Sigmoid colon (tissue), 4 donors: ENCODE data around the gene FBLN2.

Source experiments
- EP300 ChIP-seq, 4 donors: sonication (generic); formaldehyde crosslinking; IDR thresholded peaks; one replicate each; pipeline ENCODE4 v1.6.1; 2017; ENCODE audit warnings: antibody characterized with exemption in 4 of 4
- TF ChIP-seq, protein P1 (sequence below), 4 experiments: fragments of 450-650 bp in 3 of 4; fragments of 200-600 bp in 1 of 4; IDR thresholded peaks; one replicate each; pipeline ENCODE4 v1.5.1; 2016 to 2019; ENCODE audit warnings: antibody characterized with exemption in 4 of 4, mild to moderate bottlenecking in 3 of 4, moderate library complexity in 2 of 4

DNA sequence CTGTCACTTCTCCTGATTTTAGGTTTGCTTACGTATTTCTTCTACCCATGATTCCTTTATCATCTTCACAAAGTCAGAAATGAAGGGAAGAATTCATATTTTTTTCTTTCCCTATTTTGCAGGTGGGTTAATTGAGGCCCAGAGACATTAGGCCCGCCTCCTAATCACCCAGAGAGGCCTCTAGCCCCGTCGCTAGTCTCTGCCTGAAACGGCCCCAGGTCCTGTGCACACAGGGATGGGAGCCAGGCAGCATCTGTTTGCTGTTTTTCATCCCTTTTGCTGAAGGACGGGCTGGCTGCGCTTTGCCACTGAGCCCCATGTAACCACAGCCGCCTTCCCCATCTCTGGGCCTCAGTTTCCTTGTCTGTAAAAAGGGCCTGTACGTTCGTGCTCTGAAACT is 135.9 kb downstream of the FBLN2 start:
- TF ChIP-seq, protein P1, sequence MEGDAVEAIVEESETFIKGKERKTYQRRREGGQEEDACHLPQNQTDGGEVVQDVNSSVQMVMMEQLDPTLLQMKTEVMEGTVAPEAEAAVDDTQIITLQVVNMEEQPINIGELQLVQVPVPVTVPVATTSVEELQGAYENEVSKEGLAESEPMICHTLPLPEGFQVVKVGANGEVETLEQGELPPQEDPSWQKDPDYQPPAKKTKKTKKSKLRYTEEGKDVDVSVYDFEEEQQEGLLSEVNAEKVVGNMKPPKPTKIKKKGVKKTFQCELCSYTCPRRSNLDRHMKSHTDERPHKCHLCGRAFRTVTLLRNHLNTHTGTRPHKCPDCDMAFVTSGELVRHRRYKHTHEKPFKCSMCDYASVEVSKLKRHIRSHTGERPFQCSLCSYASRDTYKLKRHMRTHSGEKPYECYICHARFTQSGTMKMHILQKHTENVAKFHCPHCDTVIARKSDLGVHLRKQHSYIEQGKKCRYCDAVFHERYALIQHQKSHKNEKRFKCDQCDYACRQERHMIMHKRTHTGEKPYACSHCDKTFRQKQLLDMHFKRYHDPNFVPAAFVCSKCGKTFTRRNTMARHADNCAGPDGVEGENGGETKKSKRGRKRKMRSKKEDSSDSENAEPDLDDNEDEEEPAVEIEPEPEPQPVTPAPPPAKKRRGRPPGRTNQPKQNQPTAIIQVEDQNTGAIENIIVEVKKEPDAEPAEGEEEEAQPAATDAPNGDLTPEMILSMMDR (IDR thresholded peaks at IDR 0.05): no peak
- TF ChIP-seq EP300 (IDR thresholded peaks at IDR 0.05): no peak
